ENCODE data around the gene ZNF211. TPM values are rescaled to one million over a fixed set of nuclear protein-coding genes. Genes with fewer than 3 reads are reported as not detected.

ZNF211 gene
- total and polyA plus RNA-seq, 9 of the 15 experiments (the other 6 are each of a cell fraction or from before 2014, with no cell fraction given), result 1.3 to 11.6 (median 4.5) TPM

- TF ChIP-seq, protein P1, sequence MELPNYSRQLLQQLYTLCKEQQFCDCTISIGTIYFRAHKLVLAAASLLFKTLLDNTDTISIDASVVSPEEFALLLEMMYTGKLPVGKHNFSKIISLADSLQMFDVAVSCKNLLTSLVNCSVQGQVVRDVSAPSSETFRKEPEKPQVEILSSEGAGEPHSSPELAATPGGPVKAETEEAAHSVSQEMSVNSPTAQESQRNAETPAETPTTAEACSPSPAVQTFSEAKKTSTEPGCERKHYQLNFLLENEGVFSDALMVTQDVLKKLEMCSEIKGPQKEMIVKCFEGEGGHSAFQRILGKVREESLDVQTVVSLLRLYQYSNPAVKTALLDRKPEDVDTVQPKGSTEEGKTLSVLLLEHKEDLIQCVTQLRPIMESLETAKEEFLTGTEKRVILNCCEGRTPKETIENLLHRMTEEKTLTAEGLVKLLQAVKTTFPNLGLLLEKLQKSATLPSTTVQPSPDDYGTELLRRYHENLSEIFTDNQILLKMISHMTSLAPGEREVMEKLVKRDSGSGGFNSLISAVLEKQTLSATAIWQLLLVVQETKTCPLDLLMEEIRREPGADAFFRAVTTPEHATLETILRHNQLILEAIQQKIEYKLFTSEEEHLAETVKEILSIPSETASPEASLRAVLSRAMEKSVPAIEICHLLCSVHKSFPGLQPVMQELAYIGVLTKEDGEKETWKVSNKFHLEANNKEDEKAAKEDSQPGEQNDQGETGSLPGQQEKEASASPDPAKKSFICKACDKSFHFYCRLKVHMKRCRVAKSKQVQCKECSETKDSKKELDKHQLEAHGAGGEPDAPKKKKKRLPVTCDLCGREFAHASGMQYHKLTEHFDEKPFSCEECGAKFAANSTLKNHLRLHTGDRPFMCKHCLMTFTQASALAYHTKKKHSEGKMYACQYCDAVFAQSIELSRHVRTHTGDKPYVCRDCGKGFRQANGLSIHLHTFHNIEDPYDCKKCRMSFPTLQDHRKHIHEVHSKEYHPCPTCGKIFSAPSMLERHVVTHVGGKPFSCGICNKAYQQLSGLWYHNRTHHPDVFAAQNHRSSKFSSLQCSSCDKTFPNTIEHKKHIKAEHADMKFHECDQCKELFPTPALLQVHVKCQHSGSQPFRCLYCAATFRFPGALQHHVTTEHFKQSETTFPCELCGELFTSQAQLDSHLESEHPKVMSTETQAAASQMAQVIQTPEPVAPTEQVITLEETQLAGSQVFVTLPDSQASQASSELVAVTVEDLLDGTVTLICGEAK (IDR thresholded peaks at IDR 0.05), result no peak
- TF ChIP-seq, protein P1 (CRISPR knock-in tag; IDR thresholded peaks at IDR 0.05), result no peak
- TF ChIP-seq BDP1 (IDR thresholded peaks at IDR 0.05; ENCODE audit: insufficient read depth, insufficient read length) (no peak), NCOA2 (IDR thresholded peaks at IDR 0.05; ENCODE audit: partially characterized antibody in 2 of 2) (no peak), GABPB2 (CRISPR knock-in tag; conservative IDR thresholded peaks at IDR 0.05) (no peak), PCBP1 (IDR thresholded peaks at IDR 0.05; ENCODE audit: low read depth, low read length, poor library complexity, severe bottlenecking) (no peak), POLR2H (tag; IDR thresholded peaks at IDR 0.05; ENCODE audit: low read depth) (no peak), ESRRA (IDR thresholded peaks at IDR 0.05; ENCODE audit: borderline replicate concordance, low read depth) (no peak), ZNF232 (CRISPR knock-in tag; IDR thresholded peaks at IDR 0.05) (peak; percentile 18; the same call in 1 of the 2 replicates), SRSF9 (IDR thresholded peaks at IDR 0.05; ENCODE audit: borderline replicate concordance, low read depth, low read length) (no peak), ZNF133 (CRISPR knock-in tag; IDR thresholded peaks at IDR 0.05) (no peak), PHF21A (IDR thresholded peaks at IDR 0.05; ENCODE audit: borderline replicate concordance, low read depth) (no peak), ZNF785 (CRISPR knock-in tag; IDR thresholded peaks at IDR 0.05) (no peak), ATF2 (CRISPR knock-in tag; IDR thresholded peaks at IDR 0.05) (peak; percentile 63; the same call in 1 of the 2 replicates), ZNF282 (CRISPR knock-in tag; IDR thresholded peaks at IDR 0.05) (no peak), FOXJ3 (CRISPR knock-in tag; IDR thresholded peaks at IDR 0.05) (no peak), E2F6 (IDR thresholded peaks at IDR 0.05; ENCODE audit: borderline replicate concordance in 1 of 2, extremely low read depth in 1 of 2, insufficient read depth in 1 of 2, insufficient read length in 1 of 2, low read depth in 1 of 2, low read length in 1 of 2, poor library complexity in 1 of 2, severe bottlenecking in 1 of 2) (no peak)
Measured at GRCh38 chr19:57682226-57682766, 49.3 kb downstream of the ZNF211 start (continued).

Data from K562 (cell line).